H1 (cell line): Measurements from ENCODE around the gene KLHL26. TPM values are rescaled to one million over a fixed set of nuclear protein-coding genes. Genes with fewer than 3 reads are reported as not detected.
A peak's percentile ranks its signal among the peaks of the same experiment; 100 is the strongest.

ENCODE experiments used
- ATF2 ChIP-seq: IDR thresholded peaks from 2 replicates; pipeline ENCODE4 v1.6.1; 2012; ENCODE audit warnings: low read length, inconsistent platforms
- BACH1 ChIP-seq: IDR thresholded peaks from 2 replicates; pipeline ENCODE4 v1.6.1; 2012; ENCODE audit warnings: low read length, improper control_type of control experiment
- BCL11A ChIP-seq, 2 experiments: IDR thresholded peaks; one replicate each; pipeline ENCODE4 v1.6.1; 2011; ENCODE audit warnings: low read depth in 2 of 2, low read length in 2 of 2, mild to moderate bottlenecking in 2 of 2
- BRCA1 ChIP-seq: IDR thresholded peaks from 2 replicates; pipeline ENCODE4 v1.6.1; 2012; ENCODE audit warnings: low read depth, low read length, improper control_type of control experiment
- CBX5 ChIP-seq: fragments of 300-800, 300-1000 bp; sonication (generic); IDR thresholded peaks from 2 replicates; pipeline ENCODE4 v1.7.1; 2016; ENCODE audit warnings: antibody characterized with exemption, low read length, low read depth
- CEBPB ChIP-seq: IDR thresholded peaks from 2 replicates; pipeline ENCODE4 v1.6.1; 2012; ENCODE audit warnings: low read depth, low read length
- CTBP2 ChIP-seq: IDR thresholded peaks from 2 replicates; pipeline ENCODE4 v1.7.0; 2011; ENCODE audit warnings: borderline replicate concordance, mild to moderate bottlenecking, moderate library complexity, mixed read lengths, low read length; ENCODE audit not compliant: insufficient read depth, insufficient read length
- E2F6 ChIP-seq: IDR thresholded peaks from 2 replicates; pipeline ENCODE4 v1.6.1; 2012; ENCODE audit warnings: inconsistent platforms
- EZH2 ChIP-seq: fragments of 200-600 bp; sonication (generic); IDR thresholded peaks from 2 replicates; pipeline ENCODE4 v1.7.1; 2012; ENCODE audit warnings: low read depth, mild to moderate bottlenecking, moderate library complexity, low read length, inconsistent platforms; ENCODE audit not compliant: severe bottlenecking
- HDAC6 ChIP-seq: IDR thresholded peaks from one replicate; pipeline ENCODE4 v1.7.1; 2012; ENCODE audit warnings: low read depth, mild to moderate bottlenecking, inconsistent platforms, low read length, moderate library complexity
- JUN ChIP-seq: IDR thresholded peaks from 2 replicates; pipeline ENCODE4 v1.6.1; 2011; ENCODE audit warnings: low read depth, mild to moderate bottlenecking, improper control_type of control experiment, low read length
- KDM5A ChIP-seq: fragments of 200-600 bp; IDR thresholded peaks from 2 replicates; pipeline ENCODE4 v1.7.1; 2012; ENCODE audit warnings: mild to moderate bottlenecking, low read length, inconsistent platforms, mixed read lengths
- MAFK ChIP-seq: IDR thresholded peaks from 2 replicates; pipeline ENCODE4 v1.6.1; 2012; ENCODE audit warnings: low read depth, mild to moderate bottlenecking, improper control_type of control experiment, low read length
- NANOG ChIP-seq: IDR thresholded peaks from 2 replicates; pipeline ENCODE4 v1.6.1; 2011; ENCODE audit warnings: low read length, low read depth, mild to moderate bottlenecking, inconsistent platforms; ENCODE audit not compliant: insufficient read depth, poor library complexity, severe bottlenecking
- POU5F1 ChIP-seq: IDR thresholded peaks from 2 replicates; pipeline ENCODE4 v1.6.1; 2011; ENCODE audit warnings: low read depth, mild to moderate bottlenecking, low read length, moderate library complexity
- RBBP5 ChIP-seq: IDR thresholded peaks from 2 replicates; pipeline ENCODE4 v1.7.1; 2012; ENCODE audit warnings: low read depth, mild to moderate bottlenecking, inconsistent platforms, low read length, moderate library complexity, borderline replicate concordance
- SAP30 ChIP-seq: fragments of 300-600 bp; sonication (generic); IDR thresholded peaks from 2 replicates; pipeline ENCODE4 v1.7.1; 2012; ENCODE audit warnings: low read length, moderate library complexity, mild to moderate bottlenecking, inconsistent platforms; ENCODE audit not compliant: insufficient read depth, insufficient replicate concordance
- SP4 ChIP-seq: IDR thresholded peaks from 2 replicates; pipeline ENCODE4 v1.6.1; 2012; ENCODE audit warnings: low read length, inconsistent platforms
- TAF7 ChIP-seq: optimal IDR thresholded peaks from 2 replicates; pipeline ENCODE3; 2011; ENCODE audit warnings: low read depth, mild to moderate bottlenecking, inconsistent platforms, low read length, moderate library complexity, borderline replicate concordance
- ZNF274 ChIP-seq: IDR thresholded peaks from 2 replicates; pipeline ENCODE4 v1.7.0; 2012; ENCODE audit warnings: low read length, borderline replicate concordance; ENCODE audit errors: extremely low read depth
- polyA plus RNA-seq, 7 experiments: library from polyadenylated mRNA; depleted of rRNA in 3 of 7; stranded (reverse) in 5 of 7; unstranded in 2 of 7; fragments of >200 nt in 5 of 7; fragments of 200-250 nt in 2 of 7; gene quantifications; 1 replicate in 5 of 7; 2 replicates in 1 of 7; 4 replicates in 1 of 7; pipeline versions ENCODE4 v1.2.1 to v1.2.3, GENCODE V29; 2011 to 2013; ENCODE audit warnings: missing spikeins in 2 of 7, mixed read lengths in 2 of 7
- total RNA-seq: library from RNA; stranded (reverse); fragmentation: NEBNext Ultra II Directional; extraction: Animal tissue kit (Norgen Biotek cat#: 25700); gene quantifications from 2 replicates; pipeline ENCODE4 v1.2.1, GENCODE V29; 2021

The KLHL26 gene
- total and polyA plus RNA-seq, 2 of the 8 experiments (the other 6 are each of a cell fraction or from before 2014, with no cell fraction given), result 2.2 to 8.8 TPM

- TF ChIP-seq BACH1 (no peak), ZNF274 (no peak), RBBP5 (no peak), HDAC6 (no peak), BRCA1 (no peak), BCL11A (IDR thresholded peaks at IDR 0.05; ENCODE audit: low read depth in 2 of 2, low read length in 2 of 2) (no peak), POU5F1 (no peak), SAP30 (no peak), EZH2 (no peak), JUN (no peak), E2F6 (no peak), MAFK (no peak), SP4 (peak; percentile 84), NANOG (no peak), ATF2 (no peak), TAF7 (no peak), KDM5A (no peak), CEBPB (no peak), CBX5 (no peak), CTBP2 (no peak)
Measured at GRCh38 chr19:18636183-18636968, 452 bp upstream of the KLHL26 start (continued).
